ENCODE results near the gene RAPGEF3.
A peak's percentile ranks its signal among the peaks of the same experiment; 100 is the strongest.

Gene RAPGEF3

DNA sequence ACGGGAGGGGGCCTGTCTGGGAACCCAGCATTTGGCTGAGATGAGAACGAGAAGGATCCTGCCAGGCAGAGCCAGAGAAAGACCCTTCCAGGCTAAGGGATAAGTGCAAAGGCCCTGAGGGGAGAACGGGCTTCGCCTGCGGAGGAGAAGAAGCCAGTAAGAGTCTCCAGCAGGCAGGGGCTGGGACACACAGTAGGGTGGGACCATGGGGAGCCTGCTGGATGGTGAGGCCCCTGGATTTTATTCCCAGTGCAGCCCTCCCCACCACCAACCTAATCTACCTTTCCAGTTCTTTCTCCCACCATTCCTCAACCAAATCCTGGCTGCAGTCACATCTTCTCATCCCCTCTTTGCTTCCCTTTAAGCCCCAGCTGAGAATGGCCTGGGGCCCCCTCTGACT, 12.6 kb downstream of the RAPGEF3 start:
- no peak overlapping the region for H3K9ac ChIP-seq (ENCODE audit: low read length)
- no peak overlapping the region for H3K14ac ChIP-seq (ENCODE audit: low read length)
- H3K79me2 ChIP-seq (ENCODE audit: control insufficient read depth, insufficient read depth, low read length, poor library complexity): no peaks in the 10 kb centered on the region
- H3K4ac ChIP-seq (ENCODE audit: low read depth, low read length): no peak overlapping the region
- H2AK5ac ChIP-seq (ENCODE audit: low read length): no peak overlapping the region
- H3K23ac ChIP-seq (ENCODE audit: low read length): no peak overlapping the region
- no peak overlapping the region for H4K12ac ChIP-seq (ENCODE audit: low read depth, low read length)
- no peak overlapping the region for H4K91ac ChIP-seq (ENCODE audit: low read depth, low read length)
- DNase-seq: no peak
- no CpG with 5 or more reads among the region's 5 CpGs for WGBS (ENCODE audit: extremely low coverage, insufficient coverage, insufficient read length)
- no peak overlapping the region for H2BK5ac ChIP-seq (ENCODE audit: low read depth, low read length, poor library complexity)
- H3K4me1 ChIP-seq (ENCODE audit: control insufficient read depth in 1 of 2, insufficient read depth in 2 of 2, low read length in 2 of 2): no peaks in the 10 kb centered on the region
- peaks cover 4% of the 10 kb centered on the region for H3K9me3 ChIP-seq (ENCODE audit: insufficient read depth, low read depth, low read length)
- H3K79me1 ChIP-seq (ENCODE audit: low read length): no peaks in the 10 kb centered on the region
- H3K4me2 ChIP-seq (ENCODE audit: low read length): no peak overlapping the region
- H3K18ac ChIP-seq (ENCODE audit: low read length): no peak overlapping the region
- no peak overlapping the region for H3K27ac ChIP-seq (ENCODE audit: low read depth, low read length)
- no peaks in the 10 kb centered on the region for H3K36me3 ChIP-seq (ENCODE audit: control insufficient read depth in 1 of 2, insufficient read depth in 2 of 2, low read length in 2 of 2)
- H3K27me3 ChIP-seq (ENCODE audit: insufficient read depth, low read length): no peaks in the 10 kb centered on the region
- H2BK12ac ChIP-seq (ENCODE audit: low read length): no peak overlapping the region
- no peak overlapping the region for H2BK120ac ChIP-seq (ENCODE audit: insufficient read depth, low read length, poor library complexity)
- H3K4me3 ChIP-seq (ENCODE audit: low read depth, low read length): no peak overlapping the region
- H4K8ac ChIP-seq (ENCODE audit: low read depth, low read length): no peak overlapping the region
- no peak overlapping the region for H2AFZ ChIP-seq (ENCODE audit: insufficient read depth, low read length, poor library complexity)

DNA sequence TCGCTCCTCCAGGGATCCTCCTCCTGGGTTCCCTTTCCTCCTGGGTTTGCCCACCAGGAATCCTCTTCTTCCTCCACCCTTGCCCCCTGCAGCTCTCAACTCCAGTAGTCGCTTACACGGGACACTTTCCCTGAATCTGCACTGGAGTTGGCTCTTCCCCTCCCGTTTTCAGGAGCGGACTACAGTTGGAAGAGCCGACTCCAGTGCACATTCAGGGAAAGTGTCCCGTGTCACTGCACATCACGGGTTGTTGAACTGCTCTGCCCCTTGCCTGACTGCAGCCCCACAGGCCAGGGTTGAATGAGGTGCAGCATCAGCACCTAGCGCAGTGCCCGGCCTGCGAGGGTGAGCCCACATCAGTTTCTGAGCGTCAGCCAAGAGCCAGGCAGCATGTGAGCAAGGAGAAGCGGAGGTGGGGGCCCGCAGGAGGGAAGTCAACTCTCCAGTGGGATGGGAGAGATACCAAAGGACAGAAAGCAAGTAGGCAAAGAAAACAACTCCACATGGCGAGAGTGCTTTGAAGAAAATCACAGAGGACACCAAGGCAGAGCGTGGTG, 13.1 kb downstream of the RAPGEF3 start:
- H3K36me3 ChIP-seq (ENCODE audit: control insufficient read depth in 1 of 2, insufficient read depth in 2 of 2, low read length in 2 of 2): no peaks in the 10 kb centered on the region
- no peak overlapping the region for H3K9ac ChIP-seq (ENCODE audit: low read length)
- no peak overlapping the region for H3K18ac ChIP-seq (ENCODE audit: low read length)
- no peak overlapping the region for H3K14ac ChIP-seq (ENCODE audit: low read length)
- H3K4me2 ChIP-seq (ENCODE audit: low read length): no peak overlapping the region
- no peak overlapping the region for H2BK12ac ChIP-seq (ENCODE audit: low read length)
- H2BK5ac ChIP-seq (ENCODE audit: low read depth, low read length, poor library complexity): no peak overlapping the region
- no peak for DNase-seq
- H3K4me3 ChIP-seq (ENCODE audit: low read depth, low read length): no peak overlapping the region
- no peak overlapping the region for H2BK120ac ChIP-seq (ENCODE audit: insufficient read depth, low read length, poor library complexity)
- WGBS (ENCODE audit: extremely low coverage, insufficient coverage, insufficient read length): no CpG with 5 or more reads among the region's 16 CpGs
- H3K27me3 ChIP-seq (ENCODE audit: insufficient read depth, low read length): no peaks in the 10 kb centered on the region
- no peak overlapping the region for H3K23ac ChIP-seq (ENCODE audit: low read length)
- no peak overlapping the region for H3K4ac ChIP-seq (ENCODE audit: low read depth, low read length)
- no peak overlapping the region for H3K27ac ChIP-seq (ENCODE audit: low read depth, low read length)
- H4K12ac ChIP-seq (ENCODE audit: low read depth, low read length): no peak overlapping the region
- H4K91ac ChIP-seq (ENCODE audit: low read depth, low read length): no peak overlapping the region
- H3K79me2 ChIP-seq (ENCODE audit: control insufficient read depth, insufficient read depth, low read length, poor library complexity): no peaks in the 10 kb centered on the region
- H2AK5ac ChIP-seq (ENCODE audit: low read length): no peak overlapping the region
- H2AFZ ChIP-seq (ENCODE audit: insufficient read depth, low read length, poor library complexity): no peak overlapping the region
- no peaks in the 10 kb centered on the region for H3K79me1 ChIP-seq (ENCODE audit: low read length)
- H3K9me3 ChIP-seq (ENCODE audit: insufficient read depth, low read depth, low read length): peaks cover 4% of the 10 kb centered on the region
- H4K8ac ChIP-seq (ENCODE audit: low read depth, low read length): no peak overlapping the region
- H3K4me1 ChIP-seq (ENCODE audit: control insufficient read depth in 1 of 2, insufficient read depth in 2 of 2, low read length in 2 of 2): no peaks in the 10 kb centered on the region

- Histone ChIP-seq H3K79me1 (ENCODE audit: low read length) (no peaks in the 10 kb centered on the region), H2BK12ac (ENCODE audit: low read length) (no peak overlapping the region), H4K8ac (ENCODE audit: low read depth, low read length) (no peak overlapping the region), H3K36me3 (ENCODE audit: control insufficient read depth in 1 of 2, insufficient read depth in 2 of 2, low read length in 2 of 2) (no peaks in the 10 kb centered on the region), H2BK120ac (ENCODE audit: insufficient read depth, low read length, poor library complexity) (no peak overlapping the region), H3K27me3 (ENCODE audit: insufficient read depth, low read length) (no peaks in the 10 kb centered on the region), H3K4me2 (ENCODE audit: low read length) (no peak overlapping the region), H3K4me1 (ENCODE audit: control insufficient read depth in 1 of 2, insufficient read depth in 2 of 2, low read length in 2 of 2) (no peaks in the 10 kb centered on the region), H4K91ac (ENCODE audit: low read depth, low read length) (no peak overlapping the region), H2AFZ (ENCODE audit: insufficient read depth, low read length, poor library complexity) (no peak overlapping the region), H3K14ac (ENCODE audit: low read length) (no peak overlapping the region), H3K4ac (ENCODE audit: low read depth, low read length) (no peak overlapping the region), H3K9ac (ENCODE audit: low read length) (no peak overlapping the region), H3K27ac (ENCODE audit: low read depth, low read length) (no peak overlapping the region), H3K4me3 (ENCODE audit: low read depth, low read length) (no peak overlapping the region), H2AK5ac (ENCODE audit: low read length) (no peak overlapping the region), H3K18ac (ENCODE audit: low read length) (no peak overlapping the region), H4K12ac (ENCODE audit: low read depth, low read length) (no peak overlapping the region), H3K79me2 (ENCODE audit: control insufficient read depth, insufficient read depth, low read length, poor library complexity) (no peaks in the 10 kb centered on the region), H3K9me3 (ENCODE audit: insufficient read depth, low read depth, low read length) (peaks cover 3% of the 10 kb centered on the region), H3K23ac (ENCODE audit: low read length) (no peak overlapping the region), H2BK5ac (ENCODE audit: low read depth, low read length, poor library complexity) (no peak overlapping the region)
- no CpG with 5 or more reads among the region's 8 CpGs for WGBS (ENCODE audit: extremely low coverage, insufficient coverage, insufficient read length)
- no peak for DNase-seq
These were observed 13.8 kb downstream of the RAPGEF3 start for GRCh38 chr12:47744778-47745436.

GRCh38 chr12:47744005-47744651, 14.6 kb downstream of the RAPGEF3 start:
- H3K79me2 ChIP-seq (ENCODE audit: control insufficient read depth, insufficient read depth, low read length, poor library complexity): no peaks in the 10 kb centered on the region

More at GRCh38 chr12:47744005-47744651, 14.6 kb downstream of the RAPGEF3 start:
- no peaks in the 10 kb centered on the region for H3K27me3 ChIP-seq (ENCODE audit: insufficient read depth, low read length)
- no peak overlapping the region for H3K4ac ChIP-seq (ENCODE audit: low read depth, low read length)
- H3K18ac ChIP-seq (ENCODE audit: low read length): no peak overlapping the region
- no peaks in the 10 kb centered on the region for H3K4me1 ChIP-seq (ENCODE audit: control insufficient read depth in 1 of 2, insufficient read depth in 2 of 2, low read length in 2 of 2)
- no peak overlapping the region for H3K4me2 ChIP-seq (ENCODE audit: low read length)
- H4K8ac ChIP-seq (ENCODE audit: low read depth, low read length): no peak overlapping the region
- H3K9me3 ChIP-seq (ENCODE audit: insufficient read depth, low read depth, low read length): peaks cover 4% of the 10 kb centered on the region
- no peak overlapping the region for H2AFZ ChIP-seq (ENCODE audit: insufficient read depth, low read length, poor library complexity)
- H4K12ac ChIP-seq (ENCODE audit: low read depth, low read length): no peak overlapping the region
- no peak overlapping the region for H2AK5ac ChIP-seq (ENCODE audit: low read length)
- H3K4me3 ChIP-seq (ENCODE audit: low read depth, low read length): no peak overlapping the region
- no peak overlapping the region for H3K14ac ChIP-seq (ENCODE audit: low read length)
- H3K9ac ChIP-seq (ENCODE audit: low read length): no peak overlapping the region
- peak; percentile 75 to 84 for DNase-seq
- H3K23ac ChIP-seq (ENCODE audit: low read length): no peak overlapping the region
- no peaks in the 10 kb centered on the region for H3K79me1 ChIP-seq (ENCODE audit: low read length)
- H2BK12ac ChIP-seq (ENCODE audit: low read length): no peak overlapping the region
- H3K36me3 ChIP-seq (ENCODE audit: control insufficient read depth in 1 of 2, insufficient read depth in 2 of 2, low read length in 2 of 2): no peaks in the 10 kb centered on the region
- WGBS (ENCODE audit: extremely low coverage, insufficient coverage, insufficient read length): no CpG with 5 or more reads among the region's 10 CpGs
- H3K27ac ChIP-seq (ENCODE audit: low read depth, low read length): no peak overlapping the region
- H2BK120ac ChIP-seq (ENCODE audit: insufficient read depth, low read length, poor library complexity): no peak overlapping the region
- H2BK5ac ChIP-seq (ENCODE audit: low read depth, low read length, poor library complexity): no peak overlapping the region
- H4K91ac ChIP-seq (ENCODE audit: low read depth, low read length): no peak overlapping the region

Measured in trophoblast cell (in vitro differentiated cells and primary cell).